K562 (cell line): ENCODE measurements around the gene PVALEF. TPM values are rescaled to one million over a fixed set of nuclear protein-coding genes. Genes with fewer than 3 reads are reported as not detected.

Experiments used
- ATAC-seq: fragments of 200-7000 bp; cut with Tn5 transposase; 3 replicates; pipeline ENCODE4 v1.9.1; 2020; ENCODE audit warnings: moderate library complexity
- BruUV-seq: library from RNA; stranded (reverse); fragments of 400-500 nt; replicated peaks from 2 replicates; lab custom pipeline; 2021; lab: Mats Ljungman, UMichigan
- CTCF ChIA-PET: fragments of 300-600 bp; formaldehyde crosslinking; extraction: SDS; loops from one replicate; lab custom pipeline; 2021; ENCODE audit warnings: low intra/inter-chr PET ratio; lab: Yijun Ruan, JAX
- POLR2A ChIA-PET: fragments of 300-600, 350-650 bp; sonication (Branson Sonifier 250); formaldehyde crosslinking; extraction: SDS; loops from one replicate; lab custom pipeline; 2021; ENCODE audit warnings: antibody characterized with exemption, inconsistent platforms; lab: Yijun Ruan, JAX
- DNase-seq, 4 experiments: peaks; one replicate each; pipeline versions ENCODE4 v3.0.0 to v3.0.0-alpha.2; 2011 to 2018; ENCODE audit warnings: low spot score in 3 of 4, mixed read lengths in 3 of 4; ENCODE audit errors: extremely low read depth in 1 of 4
- FAIRE-seq: peaks from 2 replicates; lab custom pipeline; 2011; peaks lifted over from hg19 to GRCh38; lab: Jason Lieb, UNC
- H2AFZ ChIP-seq: 2 replicates; pipeline ENCODE4 v1.6.0; 2011; ENCODE audit warnings: low read depth, low read length, control low read depth, inconsistent platforms
- H3K27ac ChIP-seq: fragments of 200-600 bp; 3 replicates; pipeline ENCODE4 v1.8.0; 2011; ENCODE audit warnings: low read depth, mild to moderate bottlenecking, control low read depth, inconsistent platforms, low read length, moderate library complexity, mixed read lengths; ENCODE audit errors: extremely low read depth
- H3K27me3 ChIP-seq, 2 experiments: fragments of 300-600 bp in 1 of 2; 2 replicates in 1 of 2; 3 replicates in 1 of 2; pipeline versions ENCODE4 v1.6.0 to v1.8.0; 2011; ENCODE audit warnings: inconsistent platforms in 2 of 2, low read length in 2 of 2, mild to moderate bottlenecking in 1 of 2, mixed read lengths in 1 of 2, moderate library complexity in 1 of 2; ENCODE audit not compliant: control insufficient read depth in 2 of 2, insufficient read depth in 2 of 2
- H3K36me3 ChIP-seq: fragments of 300-600 bp; 3 replicates; pipeline ENCODE4 v1.8.0; 2011; ENCODE audit warnings: mild to moderate bottlenecking, low read length, inconsistent platforms; ENCODE audit not compliant: control insufficient read depth, insufficient read depth
- H3K4me1 ChIP-seq, 2 experiments: fragments of 200-600 bp in 1 of 2; replicated peaks in 1 of 2; 2 replicates in 1 of 2; 3 replicates in 1 of 2; pipeline versions ENCODE4 v1.5.1 to v1.8.0; 2011; ENCODE audit warnings: inconsistent platforms in 2 of 2, low read length in 2 of 2, mild to moderate bottlenecking in 1 of 2, mixed read lengths in 1 of 2, moderate library complexity in 1 of 2; ENCODE audit not compliant: control insufficient read depth in 2 of 2, insufficient read depth in 2 of 2
- H3K4me2 ChIP-seq: 2 replicates; pipeline ENCODE4 v1.6.1; 2011; ENCODE audit warnings: low read length, control low read depth, inconsistent platforms, mixed read lengths; ENCODE audit not compliant: insufficient read depth
- H3K4me3 ChIP-seq: fragments of 200-600 bp; sonication (generic), shearing (Covaris generic); 2 replicates; pipeline ENCODE4 v1.5.1; 2016; ENCODE audit warnings: control low read depth, inconsistent platforms
- H3K79me2 ChIP-seq: fragments of 200-600 bp; 3 replicates; pipeline ENCODE4 v1.8.0; 2011; ENCODE audit warnings: low read length, inconsistent platforms; ENCODE audit not compliant: control insufficient read depth, insufficient read depth
- H3K9ac ChIP-seq, 2 experiments: 2 replicates each; pipeline versions ENCODE4 v1.6.0 to v1.6.1; 2011; ENCODE audit warnings: low read depth in 2 of 2, low read length in 2 of 2, control low read depth in 1 of 2, inconsistent platforms in 1 of 2, mild to moderate bottlenecking in 1 of 2, mixed read lengths in 1 of 2; ENCODE audit not compliant: insufficient read depth in 1 of 2
- H3K9me1 ChIP-seq: one replicate; pipeline ENCODE4 v1.6.0; 2011; ENCODE audit warnings: inconsistent platforms, mild to moderate bottlenecking, low read length, moderate library complexity; ENCODE audit not compliant: control insufficient read depth, insufficient read depth
- H3K9me3 ChIP-seq: replicated peaks from 2 replicates; pipeline ENCODE4 v1.5.1; 2011; ENCODE audit warnings: low read depth, low read length, inconsistent platforms; ENCODE audit not compliant: control insufficient read depth, insufficient read depth
- H4K20me1 ChIP-seq: replicated peaks from 2 replicates; pipeline ENCODE4 v1.6.1; 2011; ENCODE audit warnings: low read length, inconsistent platforms, mixed read lengths; ENCODE audit not compliant: control insufficient read depth, insufficient read depth
- GATAD2A ChIP-seq: fragments of 450-650 bp; IDR thresholded peaks from 2 replicates; pipeline ENCODE4 v1.6.1; 2017
- KAT8 ChIP-seq: fragments of 450-650 bp; IDR thresholded peaks from 2 replicates; pipeline ENCODE4 v1.6.1; 2016; ENCODE audit warnings: low read depth, mild to moderate bottlenecking
- KLF13 ChIP-seq: fragments of 450-650 bp; IDR thresholded peaks from 2 replicates; pipeline ENCODE4 v1.6.1; 2016; ENCODE audit warnings: missing genetic modification characterization, low read depth, mild to moderate bottlenecking, missing compliant biosample characterization, moderate library complexity, borderline replicate concordance
- MBD2 ChIP-seq: sonication (generic); IDR thresholded peaks from 2 replicates; pipeline ENCODE4 v1.6.1; 2016; ENCODE audit warnings: low read depth, borderline replicate concordance
- NFIX ChIP-seq: fragments of 250-450 bp; sonication (Bioruptor Pico); IDR thresholded peaks from 2 replicates; pipeline ENCODE4 v1.4.0; 2020; ENCODE audit warnings: low read depth, mild to moderate bottlenecking, moderate library complexity
- NFXL1 ChIP-seq: fragments of 450-650 bp; formaldehyde crosslinking; IDR thresholded peaks from 2 replicates; pipeline ENCODE4 v1.4.0; 2021; ENCODE audit warnings: mild to moderate bottlenecking
- RFX1 ChIP-seq: fragments of 450-650 bp; IDR thresholded peaks from 2 replicates; pipeline ENCODE4 v1.6.1; 2016; ENCODE audit warnings: mild to moderate bottlenecking, moderate library complexity
- SIN3A ChIP-seq, 2 experiments: fragments of 150-350 bp in 1 of 2; IDR thresholded peaks; 2 replicates each; pipeline ENCODE4 v1.6.1; 2011 to 2016; ENCODE audit warnings: borderline replicate concordance in 2 of 2, low read depth in 2 of 2, low read length in 2 of 2, mild to moderate bottlenecking in 2 of 2, moderate library complexity in 2 of 2; ENCODE audit not compliant: control insufficient read depth in 1 of 2
- SIN3B ChIP-seq: fragments of 450-650 bp; IDR thresholded peaks from 2 replicates; pipeline ENCODE4 v1.6.1; 2017; ENCODE audit warnings: low read depth, mild to moderate bottlenecking, moderate library complexity
- TCF3 ChIP-seq: sonication (generic); formaldehyde crosslinking; IDR thresholded peaks from 2 replicates; pipeline ENCODE4 v1.4.0; 2020; ENCODE audit warnings: mild to moderate bottlenecking, missing genetic modification reagents
- ZBTB1 ChIP-seq: sonication (generic); formaldehyde crosslinking; IDR thresholded peaks from 2 replicates; pipeline ENCODE4 v1.8.1; 2023; ENCODE audit warnings: missing genetic modification reagents, low read depth, mild to moderate bottlenecking, borderline replicate concordance
- ZKSCAN3 ChIP-seq: fragments of 250-450 bp; sonication (Bioruptor Pico); IDR thresholded peaks from 2 replicates; pipeline ENCODE4 v1.4.0; 2020
- ZNF282 ChIP-seq: sonication (generic); formaldehyde crosslinking; IDR thresholded peaks from 2 replicates; pipeline ENCODE4 v1.8.1; 2023; ENCODE audit warnings: missing genetic modification reagents
- ZNF766 ChIP-seq: fragments of 200-800 bp; sonication (Bioruptor generic); conservative IDR thresholded peaks from 2 replicates; pipeline ENCODE4 v1.6.1; 2016; ENCODE audit warnings: missing genetic modification characterization, missing compliant biosample characterization
- WGBS: fragments of 100-300 bp; shearing (Covaris generic); methylation state at CpG from one replicate; pipeline ENCODE4 v1.1.6; 2016; ENCODE audit warnings: low coverage, mixed read lengths; ENCODE audit not compliant: insufficient coverage; ENCODE audit errors: missing lambda C conversion rate; 5-methylcytosine and 5-hydroxymethylcytosine counted together
- in situ Hi-C: fragments of 300-500 bp; cut with MboI; formaldehyde crosslinking; loops from 4 replicates; pipeline ENCODE4 v1.15.0; 2018; ENCODE audit warnings: inconsistent platforms, mixed read lengths
- intact Hi-C: fragments of 100-400 bp; cut with micrococcal nuclease; formaldehyde crosslinking; loops from 2 replicates; pipeline ENCODE4 v1.14.2; 2022
- polyA plus RNA-seq, 8 experiments: library from polyadenylated mRNA; depleted of rRNA in 4 of 8; stranded (reverse) in 5 of 8; unstranded in 3 of 8; fragments of >200 nt; fragmentation: Nextera tagmentation in 2 of 8; fragmentation: Illumina TruSeq in 1 of 8; extraction: Ambion mirVana in 2 of 8; extraction: Trizol in 1 of 8; gene quantifications; 2 replicates each; pipeline versions ENCODE4 v1.2.1 to v1.2.3, GENCODE V29; 2011 to 2014; ENCODE audit warnings: inconsistent platforms in 1 of 8, missing spikeins in 1 of 8
- total RNA-seq, 7 experiments: library from RNA; depleted of rRNA in 6 of 7; stranded (reverse); fragments of >200 nt in 6 of 7; fragmentation: Illumina TruSeq in 2 of 7; extraction: Trizol in 2 of 7; gene quantifications; 2 replicates each; pipeline versions ENCODE4 v1.2.1 to v1.2.3, GENCODE V29; 2011 to 2021; ENCODE audit warnings: low replicate concordance in 1 of 7
- TF ChIP-seq, protein P1 (sequence below), 3 experiments: fragments of 200-800 bp in 1 of 3; sonication (Bioruptor generic) in 1 of 3; sonication (generic) in 1 of 3; formaldehyde crosslinking in 1 of 3; IDR thresholded peaks; 2 replicates each; pipeline versions ENCODE4 v1.6.1 to v1.8.0; 2016 to 2022; ENCODE audit warnings: mild to moderate bottlenecking in 2 of 3, missing compliant biosample characterization in 2 of 3, missing genetic modification characterization in 2 of 3, missing genetic modification reagents in 1 of 3
- TF ChIP-seq, protein P2 (sequence below), 2 experiments: fragments of 450-650 bp in 1 of 2; IDR thresholded peaks; 2 replicates each; pipeline ENCODE4 v1.6.1; 2011 to 2017; ENCODE audit warnings: low read depth in 2 of 2, antibody characterized with exemption in 1 of 2, borderline replicate concordance in 1 of 2, low read length in 1 of 2, mild to moderate bottlenecking in 1 of 2, mixed read lengths in 1 of 2; ENCODE audit not compliant: control insufficient read depth in 1 of 2
- TF ChIP-seq, protein P3 (sequence below): sonication (generic); formaldehyde crosslinking; IDR thresholded peaks from 2 replicates; pipeline ENCODE4 v1.8.1; 2023; ENCODE audit warnings: mild to moderate bottlenecking, missing genetic modification reagents

The PVALEF gene
- total and polyA plus RNA-seq, 9 of the 15 experiments (the other 6 are each of a cell fraction or from before 2014, with no cell fraction given): not detected

DNA sequence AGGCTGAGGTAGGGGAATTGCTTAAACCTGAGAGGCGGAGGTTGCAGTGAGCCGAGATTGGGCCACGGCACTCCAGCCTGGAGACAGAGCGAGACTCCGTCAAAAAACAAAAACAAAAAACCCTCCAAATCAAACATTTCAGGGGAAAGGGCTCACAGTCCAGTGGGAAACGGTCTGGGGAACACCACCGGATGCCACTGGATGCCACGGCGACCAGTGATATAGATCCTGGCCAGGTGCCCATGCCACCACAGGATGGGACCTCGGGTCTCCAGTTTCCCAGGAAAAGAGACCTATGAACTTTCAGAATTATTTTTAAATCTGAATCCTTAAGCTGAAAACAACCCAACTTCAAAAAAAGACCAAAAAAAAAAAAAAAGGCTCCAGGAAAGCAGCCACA, 45.2 kb downstream of the PVALEF start:
- in situ Hi-C loops (no loop called here), intact Hi-C loops (no loop called here)
- H2AFZ ChIP-seq: no peak overlapping the region
- no peaks in the 10 kb centered on the region for H3K79me2 ChIP-seq
- no peaks in the 10 kb centered on the region for H3K9me1 ChIP-seq
- no peak for ATAC-seq
- no peaks in the 10 kb centered on the region for H3K27me3 ChIP-seq
- ChIA-PET POLR2A (interaction anchor here (1.1 kb wide), 1 partner anchor 28 kb away, joined by 6 read pairs; the partner anchor contains the start of genes NDUFAF8 and TEPSIN), CTCF (no interaction called here)
- TF ChIP-seq, protein P1, sequence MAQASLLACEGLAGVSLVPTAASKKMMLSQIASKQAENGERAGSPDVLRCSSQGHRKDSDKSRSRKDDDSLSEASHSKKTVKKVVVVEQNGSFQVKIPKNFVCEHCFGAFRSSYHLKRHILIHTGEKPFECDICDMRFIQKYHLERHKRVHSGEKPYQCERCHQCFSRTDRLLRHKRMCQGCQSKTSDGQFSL (CRISPR knock-in tag; IDR thresholded peaks at IDR 0.05): no peak
- TF ChIP-seq, protein P1 (tag; IDR thresholded peaks at IDR 0.05): no peak
- TF ChIP-seq SIN3A (IDR thresholded peaks at IDR 0.05; ENCODE audit: borderline replicate concordance in 2 of 2, control insufficient read depth in 1 of 2, low read depth in 2 of 2, low read length in 2 of 2) (no peak), SIN3B (no peak), NFIX (CRISPR knock-in tag) (no peak), GATAD2A (no peak), KLF13 (no peak), ZNF766 (CRISPR knock-in tag) (no peak), NFXL1 (CRISPR knock-in tag) (no peak), ZBTB1 (CRISPR knock-in tag) (no peak), TCF3 (CRISPR knock-in tag) (no peak), MBD2 (no peak), ZKSCAN3 (CRISPR knock-in tag) (no peak), ZNF282 (no peak), KAT8 (no peak), RFX1 (no peak)
- TF ChIP-seq, protein P2, sequence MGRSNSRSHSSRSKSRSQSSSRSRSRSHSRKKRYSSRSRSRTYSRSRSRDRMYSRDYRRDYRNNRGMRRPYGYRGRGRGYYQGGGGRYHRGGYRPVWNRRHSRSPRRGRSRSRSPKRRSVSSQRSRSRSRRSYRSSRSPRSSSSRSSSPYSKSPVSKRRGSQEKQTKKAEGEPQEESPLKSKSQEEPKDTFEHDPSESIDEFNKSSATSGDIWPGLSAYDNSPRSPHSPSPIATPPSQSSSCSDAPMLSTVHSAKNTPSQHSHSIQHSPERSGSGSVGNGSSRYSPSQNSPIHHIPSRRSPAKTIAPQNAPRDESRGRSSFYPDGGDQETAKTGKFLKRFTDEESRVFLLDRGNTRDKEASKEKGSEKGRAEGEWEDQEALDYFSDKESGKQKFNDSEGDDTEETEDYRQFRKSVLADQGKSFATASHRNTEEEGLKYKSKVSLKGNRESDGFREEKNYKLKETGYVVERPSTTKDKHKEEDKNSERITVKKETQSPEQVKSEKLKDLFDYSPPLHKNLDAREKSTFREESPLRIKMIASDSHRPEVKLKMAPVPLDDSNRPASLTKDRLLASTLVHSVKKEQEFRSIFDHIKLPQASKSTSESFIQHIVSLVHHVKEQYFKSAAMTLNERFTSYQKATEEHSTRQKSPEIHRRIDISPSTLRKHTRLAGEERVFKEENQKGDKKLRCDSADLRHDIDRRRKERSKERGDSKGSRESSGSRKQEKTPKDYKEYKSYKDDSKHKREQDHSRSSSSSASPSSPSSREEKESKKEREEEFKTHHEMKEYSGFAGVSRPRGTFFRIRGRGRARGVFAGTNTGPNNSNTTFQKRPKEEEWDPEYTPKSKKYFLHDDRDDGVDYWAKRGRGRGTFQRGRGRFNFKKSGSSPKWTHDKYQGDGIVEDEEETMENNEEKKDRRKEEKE (IDR thresholded peaks at IDR 0.05; ENCODE audit: borderline replicate concordance in 1 of 2, control insufficient read depth in 1 of 2, low read depth in 2 of 2, low read length in 1 of 2): no peak
- TF ChIP-seq, protein P3, sequence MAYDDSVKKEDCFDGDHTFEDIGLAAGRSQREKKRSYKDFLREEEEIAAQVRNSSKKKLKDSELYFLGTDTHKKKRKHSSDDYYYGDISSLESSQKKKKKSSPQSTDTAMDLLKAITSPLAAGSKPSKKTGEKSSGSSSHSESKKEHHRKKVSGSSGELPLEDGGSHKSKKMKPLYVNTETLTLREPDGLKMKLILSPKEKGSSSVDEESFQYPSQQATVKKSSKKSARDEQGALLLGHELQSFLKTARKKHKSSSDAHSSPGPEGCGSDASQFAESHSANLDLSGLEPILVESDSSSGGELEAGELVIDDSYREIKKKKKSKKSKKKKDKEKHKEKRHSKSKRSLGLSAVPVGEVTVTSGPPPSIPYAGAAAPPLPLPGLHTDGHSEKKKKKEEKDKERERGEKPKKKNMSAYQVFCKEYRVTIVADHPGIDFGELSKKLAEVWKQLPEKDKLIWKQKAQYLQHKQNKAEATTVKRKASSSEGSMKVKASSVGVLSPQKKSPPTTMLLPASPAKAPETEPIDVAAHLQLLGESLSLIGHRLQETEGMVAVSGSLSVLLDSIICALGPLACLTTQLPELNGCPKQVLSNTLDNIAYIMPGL (CRISPR knock-in tag): no peak
- H3K4me3 ChIP-seq: no peak overlapping the region
- H3K4me2 ChIP-seq: no peak overlapping the region
- WGBS: 81% methylated on average over 9 of the region's 10 CpGs
- no TSS peak for BruUV-seq
- H3K4me1 ChIP-seq: peaks cover 0 to 17% of the 10 kb centered on the region in 2 experiments; a peak in 2 of 5 replicates
- no peak for FAIRE-seq
- 0 out of 3 replicates have a peak, but pooled peaks cover 3% of the 10 kb centered on the region for H3K36me3 ChIP-seq
- H4K20me1 ChIP-seq: no peaks in the 10 kb centered on the region
- no peak overlapping the region for H3K9ac ChIP-seq
- no peak for DNase-seq
- H3K9me3 ChIP-seq: no peaks in the 10 kb centered on the region
- no peak overlapping the region for H3K27ac ChIP-seq
